HCEC 1CT (cell line): ENCODE results near the gene MCHR2.

Experiments used
- DNase-seq: peaks from one replicate; pipeline ENCODE4 v3.0.0-alpha.2; 2017

The MCHR2 gene

GRCh38 chr6:99901596-99902384 lies 92.2 kb downstream of the MCHR2 start:
- DNase-seq, result no peak

GRCh38 chr6:99894815-99895214 lies 99.2 kb downstream of the MCHR2 start:
- DNase-seq, result no peak

- DNase-seq, result no peak
These were observed 107.0 kb downstream of the MCHR2 start for GRCh38 chr6:99887066-99887465.

GRCh38 chr6:99885051-99885450 lies 109.0 kb downstream of the MCHR2 start:
- DNase-seq, result no peak

- no peak for DNase-seq
These were observed 111.8 kb downstream of the MCHR2 start for GRCh38 chr6:99882128-99882702.

GRCh38 chr6:99879431-99879830 lies 114.6 kb downstream of the MCHR2 start:
- DNase-seq, result no peak

- DNase-seq, result no peak
These were observed 119.0 kb downstream of the MCHR2 start for GRCh38 chr6:99875068-99875467.

- no peak for DNase-seq
These were observed 120.9 kb downstream of the MCHR2 start for GRCh38 chr6:99873084-99873483.

- no peak for DNase-seq
These were observed 122.4 kb downstream of the MCHR2 start for GRCh38 chr6:99871641-99872040.
